Activated CD4-positive, alpha-beta T cell treated with anti-CD3 and anti-CD28 coated beads, Interleukin-2, amount 50 U/mL, for 1 hour (primary cell): ENCODE measurements around the gene ANTXRL.
"Not testable (repeated sequence)": the region's sequence is repeated elsewhere in the genome, so short reads cannot be mapped to it uniquely, and the experiment has no call there.

ENCODE experiments used
- DNase-seq: peaks from one replicate; pipeline ENCODE4 v3.0.0-alpha.2; 2020

ANTXRL gene

GRCh38 chr10:46286991-46287693 is at the start of gene ANTXRL:
Gene ANTXRL (plus strand): TSS chr10:46286997. CDS start chr10:46287263, 266 bp downstream.
- DNase-seq: no peak

GRCh38 chr10:46237815-46238510 is 48.8 kb upstream of the ANTXRL start:
- DNase-seq: no peak

GRCh38 chr10:46239247-46239646 is 47.5 kb upstream of the ANTXRL start:
- DNase-seq: no peak

- no peak for DNase-seq
Observed at GRCh38 chr10:46239993-46240683, 46.7 kb upstream of the ANTXRL start.

GRCh38 chr10:46240684-46241565 is 45.9 kb upstream of the ANTXRL start:
- no peak for DNase-seq

- DNase-seq: no peak
Observed at GRCh38 chr10:46245381-46245900, 41.4 kb upstream of the ANTXRL start.

GRCh38 chr10:46246400-46247180 is 40.2 kb upstream of the ANTXRL start:
- DNase-seq: not testable (repeated sequence)

- DNase-seq: no peak
Observed at GRCh38 chr10:46247181-46247475, 39.7 kb upstream of the ANTXRL start.

GRCh38 chr10:46247808-46248569 is 38.8 kb upstream of the ANTXRL start:
- DNase-seq: no peak

- DNase-seq: no peak
Observed at GRCh38 chr10:46248651-46249146, 38.1 kb upstream of the ANTXRL start.

GRCh38 chr10:46249617-46250344 is 37.0 kb upstream of the ANTXRL start:
- DNase-seq: not testable (repeated sequence)

GRCh38 chr10:46250481-46250880 is 36.3 kb upstream of the ANTXRL start:
- no peak for DNase-seq

- DNase-seq: no peak
Observed at GRCh38 chr10:46250898-46251856, 35.6 kb upstream of the ANTXRL start.

- no peak for DNase-seq
Observed at GRCh38 chr10:46251857-46252847, 34.6 kb upstream of the ANTXRL start.

GRCh38 chr10:46253076-46254006 is 33.5 kb upstream of the ANTXRL start:
- no peak for DNase-seq

GRCh38 chr10:46254007-46254383 is 32.8 kb upstream of the ANTXRL start:
- no peak for DNase-seq

- DNase-seq: no peak
Observed at GRCh38 chr10:46254467-46254866, 32.3 kb upstream of the ANTXRL start.
